SK-N-SH (cell line): ENCODE measurements around the gene FGD4.

Experiments
- EP300 ChIP-seq, 2 experiments: IDR thresholded peaks; 2 replicates each; pipeline versions ENCODE4 v1.4.0 to v1.6.1; 2012; ENCODE audit warnings: borderline replicate concordance in 1 of 2, low read depth in 1 of 2, low read length in 1 of 2
- FOXJ3 ChIP-seq: sonication (generic); formaldehyde crosslinking; IDR thresholded peaks from 2 replicates; pipeline ENCODE4 v1.5.1; 2020; ENCODE audit warnings: mild to moderate bottlenecking, missing genetic modification reagents
- FOXM1 ChIP-seq: IDR thresholded peaks from 2 replicates; pipeline ENCODE4 v1.4.0; 2012; ENCODE audit warnings: low read depth, mild to moderate bottlenecking
- JUND ChIP-seq: IDR thresholded peaks from 2 replicates; pipeline ENCODE4 v1.4.0; 2012
- MEF2A ChIP-seq: IDR thresholded peaks from 2 replicates; pipeline ENCODE4 v1.4.0; 2012; ENCODE audit warnings: low read depth, borderline replicate concordance
- NFIC ChIP-seq: IDR thresholded peaks from 2 replicates; pipeline ENCODE4 v1.4.0; 2012; ENCODE audit warnings: borderline replicate concordance
- POLR2AphosphoS5 ChIP-seq: IDR thresholded peaks from 2 replicates; pipeline ENCODE4 v1.6.1; 2012; ENCODE audit warnings: low read depth, low read length
- TAF1 ChIP-seq: IDR thresholded peaks from 2 replicates; pipeline ENCODE4 v1.6.1; 2012; ENCODE audit warnings: low read depth, mild to moderate bottlenecking, low read length, moderate library complexity, borderline replicate concordance
- YY1 ChIP-seq: IDR thresholded peaks from 2 replicates; pipeline ENCODE4 v1.4.0; 2012; ENCODE audit warnings: low read depth, mild to moderate bottlenecking
- TF ChIP-seq, protein P1 (sequence below): fragments of 200-600 bp; sonication (generic); IDR thresholded peaks from 2 replicates; pipeline ENCODE4 v1.6.1; 2017; ENCODE audit warnings: antibody characterized with exemption, mild to moderate bottlenecking, moderate library complexity
- TF ChIP-seq, protein P2 (sequence below): IDR thresholded peaks from 2 replicates; pipeline ENCODE4 v1.4.0; 2012; ENCODE audit warnings: low read depth
- TF ChIP-seq, protein P3 (sequence below): IDR thresholded peaks from 2 replicates; pipeline ENCODE4 v1.4.0; 2012; ENCODE audit warnings: low read depth, borderline replicate concordance
- TF ChIP-seq, protein P4 (sequence below): IDR thresholded peaks from 2 replicates; pipeline ENCODE4 v1.4.0; 2012; ENCODE audit warnings: low read depth, borderline replicate concordance
- TF ChIP-seq, protein P5 (sequence below): IDR thresholded peaks from 2 replicates; pipeline ENCODE4 v1.6.1; 2012; ENCODE audit warnings: mild to moderate bottlenecking, low read depth, low read length, moderate library complexity

DNA sequence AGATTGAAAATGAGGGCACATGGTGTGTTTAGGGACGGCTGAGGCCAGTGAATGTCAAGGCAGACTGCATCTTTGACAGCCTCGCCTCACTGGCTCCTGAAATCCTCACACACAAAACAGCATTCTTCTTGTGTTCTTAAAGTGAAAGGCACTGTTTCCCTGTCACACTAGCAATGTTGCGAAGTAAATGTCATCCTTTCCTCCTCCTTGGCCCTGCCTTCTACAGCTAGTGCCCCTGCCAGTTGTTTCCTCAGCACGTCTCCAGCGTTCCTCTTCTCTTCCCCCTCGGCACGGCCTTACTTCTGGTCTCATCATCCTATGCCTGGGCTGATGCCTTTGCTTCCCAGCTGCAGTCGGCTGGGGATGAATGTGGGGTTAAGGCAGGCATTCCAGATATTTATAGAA lies 150.3 kb downstream of the FGD4 start:
- TF ChIP-seq, protein P1, sequence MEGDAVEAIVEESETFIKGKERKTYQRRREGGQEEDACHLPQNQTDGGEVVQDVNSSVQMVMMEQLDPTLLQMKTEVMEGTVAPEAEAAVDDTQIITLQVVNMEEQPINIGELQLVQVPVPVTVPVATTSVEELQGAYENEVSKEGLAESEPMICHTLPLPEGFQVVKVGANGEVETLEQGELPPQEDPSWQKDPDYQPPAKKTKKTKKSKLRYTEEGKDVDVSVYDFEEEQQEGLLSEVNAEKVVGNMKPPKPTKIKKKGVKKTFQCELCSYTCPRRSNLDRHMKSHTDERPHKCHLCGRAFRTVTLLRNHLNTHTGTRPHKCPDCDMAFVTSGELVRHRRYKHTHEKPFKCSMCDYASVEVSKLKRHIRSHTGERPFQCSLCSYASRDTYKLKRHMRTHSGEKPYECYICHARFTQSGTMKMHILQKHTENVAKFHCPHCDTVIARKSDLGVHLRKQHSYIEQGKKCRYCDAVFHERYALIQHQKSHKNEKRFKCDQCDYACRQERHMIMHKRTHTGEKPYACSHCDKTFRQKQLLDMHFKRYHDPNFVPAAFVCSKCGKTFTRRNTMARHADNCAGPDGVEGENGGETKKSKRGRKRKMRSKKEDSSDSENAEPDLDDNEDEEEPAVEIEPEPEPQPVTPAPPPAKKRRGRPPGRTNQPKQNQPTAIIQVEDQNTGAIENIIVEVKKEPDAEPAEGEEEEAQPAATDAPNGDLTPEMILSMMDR = no peak
- no peak for TF ChIP-seq POLR2AphosphoS5
- no peak for TF ChIP-seq JUND
- TF ChIP-seq, protein P2, sequence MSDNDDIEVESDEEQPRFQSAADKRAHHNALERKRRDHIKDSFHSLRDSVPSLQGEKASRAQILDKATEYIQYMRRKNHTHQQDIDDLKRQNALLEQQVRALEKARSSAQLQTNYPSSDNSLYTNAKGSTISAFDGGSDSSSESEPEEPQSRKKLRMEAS = no peak
- TF ChIP-seq, protein P3, sequence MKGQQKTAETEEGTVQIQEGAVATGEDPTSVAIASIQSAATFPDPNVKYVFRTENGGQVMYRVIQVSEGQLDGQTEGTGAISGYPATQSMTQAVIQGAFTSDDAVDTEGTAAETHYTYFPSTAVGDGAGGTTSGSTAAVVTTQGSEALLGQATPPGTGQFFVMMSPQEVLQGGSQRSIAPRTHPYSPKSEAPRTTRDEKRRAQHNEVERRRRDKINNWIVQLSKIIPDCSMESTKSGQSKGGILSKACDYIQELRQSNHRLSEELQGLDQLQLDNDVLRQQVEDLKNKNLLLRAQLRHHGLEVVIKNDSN = no peak
- TF ChIP-seq EP300 (IDR thresholded peaks at IDR 0.05; ENCODE audit: borderline replicate concordance in 1 of 2, low read depth in 1 of 2, low read length in 1 of 2) = no peak
- TF ChIP-seq, protein P4, sequence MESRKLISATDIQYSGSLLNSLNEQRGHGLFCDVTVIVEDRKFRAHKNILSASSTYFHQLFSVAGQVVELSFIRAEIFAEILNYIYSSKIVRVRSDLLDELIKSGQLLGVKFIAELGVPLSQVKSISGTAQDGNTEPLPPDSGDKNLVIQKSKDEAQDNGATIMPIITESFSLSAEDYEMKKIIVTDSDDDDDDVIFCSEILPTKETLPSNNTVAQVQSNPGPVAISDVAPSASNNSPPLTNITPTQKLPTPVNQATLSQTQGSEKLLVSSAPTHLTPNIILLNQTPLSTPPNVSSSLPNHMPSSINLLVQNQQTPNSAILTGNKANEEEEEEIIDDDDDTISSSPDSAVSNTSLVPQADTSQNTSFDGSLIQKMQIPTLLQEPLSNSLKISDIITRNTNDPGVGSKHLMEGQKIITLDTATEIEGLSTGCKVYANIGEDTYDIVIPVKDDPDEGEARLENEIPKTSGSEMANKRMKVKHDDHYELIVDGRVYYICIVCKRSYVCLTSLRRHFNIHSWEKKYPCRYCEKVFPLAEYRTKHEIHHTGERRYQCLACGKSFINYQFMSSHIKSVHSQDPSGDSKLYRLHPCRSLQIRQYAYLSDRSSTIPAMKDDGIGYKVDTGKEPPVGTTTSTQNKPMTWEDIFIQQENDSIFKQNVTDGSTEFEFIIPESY = no peak
- TF ChIP-seq, protein P5, sequence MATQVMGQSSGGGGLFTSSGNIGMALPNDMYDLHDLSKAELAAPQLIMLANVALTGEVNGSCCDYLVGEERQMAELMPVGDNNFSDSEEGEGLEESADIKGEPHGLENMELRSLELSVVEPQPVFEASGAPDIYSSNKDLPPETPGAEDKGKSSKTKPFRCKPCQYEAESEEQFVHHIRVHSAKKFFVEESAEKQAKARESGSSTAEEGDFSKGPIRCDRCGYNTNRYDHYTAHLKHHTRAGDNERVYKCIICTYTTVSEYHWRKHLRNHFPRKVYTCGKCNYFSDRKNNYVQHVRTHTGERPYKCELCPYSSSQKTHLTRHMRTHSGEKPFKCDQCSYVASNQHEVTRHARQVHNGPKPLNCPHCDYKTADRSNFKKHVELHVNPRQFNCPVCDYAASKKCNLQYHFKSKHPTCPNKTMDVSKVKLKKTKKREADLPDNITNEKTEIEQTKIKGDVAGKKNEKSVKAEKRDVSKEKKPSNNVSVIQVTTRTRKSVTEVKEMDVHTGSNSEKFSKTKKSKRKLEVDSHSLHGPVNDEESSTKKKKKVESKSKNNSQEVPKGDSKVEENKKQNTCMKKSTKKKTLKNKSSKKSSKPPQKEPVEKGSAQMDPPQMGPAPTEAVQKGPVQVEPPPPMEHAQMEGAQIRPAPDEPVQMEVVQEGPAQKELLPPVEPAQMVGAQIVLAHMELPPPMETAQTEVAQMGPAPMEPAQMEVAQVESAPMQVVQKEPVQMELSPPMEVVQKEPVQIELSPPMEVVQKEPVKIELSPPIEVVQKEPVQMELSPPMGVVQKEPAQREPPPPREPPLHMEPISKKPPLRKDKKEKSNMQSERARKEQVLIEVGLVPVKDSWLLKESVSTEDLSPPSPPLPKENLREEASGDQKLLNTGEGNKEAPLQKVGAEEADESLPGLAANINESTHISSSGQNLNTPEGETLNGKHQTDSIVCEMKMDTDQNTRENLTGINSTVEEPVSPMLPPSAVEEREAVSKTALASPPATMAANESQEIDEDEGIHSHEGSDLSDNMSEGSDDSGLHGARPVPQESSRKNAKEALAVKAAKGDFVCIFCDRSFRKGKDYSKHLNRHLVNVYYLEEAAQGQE = no peak
- TF ChIP-seq FOXJ3 = no peak
- no peak for TF ChIP-seq TAF1
- TF ChIP-seq MEF2A = no peak
- no peak for TF ChIP-seq YY1
- no peak for TF ChIP-seq NFIC
- no peak for TF ChIP-seq FOXM1
